Activated CD4-positive, alpha-beta T cell treated with anti-CD3 and anti-CD28 coated beads, Interleukin-2, amount 50 U/mL, for 48 hours (primary cell): ENCODE results near the gene SOX1.

Experiments
- DNase-seq, 2 experiments: peaks; one replicate each; pipeline ENCODE4 v3.0.0-alpha.2; 2020

The SOX1 gene

DNA sequence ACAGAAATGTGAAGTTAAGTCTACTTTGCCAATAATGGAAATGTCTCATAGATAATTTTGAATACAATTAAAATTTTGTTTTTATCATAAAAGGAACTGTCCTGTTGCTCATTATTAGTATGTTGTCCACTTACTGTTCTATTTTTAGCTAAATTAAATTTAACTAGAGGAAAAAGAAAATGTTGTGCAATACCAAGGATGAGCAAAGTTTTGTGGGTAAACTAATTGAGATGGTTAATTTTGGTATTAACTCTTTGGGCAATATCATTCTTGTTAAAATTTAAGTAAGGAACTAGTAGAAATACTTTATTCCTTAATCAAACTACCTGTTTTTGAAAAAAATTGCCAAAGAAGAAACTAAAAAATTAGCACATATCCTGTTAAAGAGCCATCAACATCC is 43.5 kb downstream of the SOX1 start:
- no peak for DNase-seq

GRCh38 chr13:112111239-112111857 is 44.4 kb downstream of the SOX1 start:
- DNase-seq = no peak

DNA sequence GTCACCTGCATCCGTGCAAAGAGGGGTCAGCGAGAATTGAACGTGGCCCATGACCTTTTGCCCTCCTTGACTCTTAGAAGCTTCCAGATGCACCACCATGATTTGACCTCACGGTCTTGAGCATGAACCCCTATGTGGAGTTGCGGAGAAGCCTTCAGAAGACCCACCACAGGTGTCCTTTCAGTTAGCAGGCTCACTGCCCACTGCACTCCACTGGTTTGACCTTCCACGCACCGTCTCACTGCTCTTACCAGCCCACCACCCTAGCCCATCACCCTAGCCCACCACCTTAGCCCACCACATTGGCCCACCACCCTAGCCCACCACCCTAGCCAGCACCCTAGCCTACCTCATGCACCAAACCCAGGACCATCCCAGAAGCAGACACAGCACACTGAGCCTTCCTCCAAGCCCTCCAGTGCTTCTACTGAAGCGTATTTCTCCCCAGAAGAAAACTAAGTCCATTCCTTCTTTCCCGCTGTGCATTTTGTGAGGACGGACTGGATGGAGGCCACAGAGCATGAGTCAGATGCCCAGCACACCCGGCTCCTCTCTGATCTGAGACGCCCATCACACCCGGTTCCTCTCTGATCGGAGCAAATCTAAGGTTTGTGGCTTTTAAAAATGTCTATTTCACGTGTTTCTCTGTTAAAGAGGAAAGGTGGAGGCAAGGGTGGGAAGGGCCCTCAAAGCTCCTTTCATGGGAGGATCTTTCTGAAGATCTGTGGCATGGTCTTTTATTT is 45.8 kb downstream of the SOX1 start:
- DNase-seq = no peak

- DNase-seq = no peak
These were observed 46.4 kb downstream of the SOX1 start for GRCh38 chr13:112113348-112113747.

GRCh38 chr13:112113851-112114250 is 46.9 kb downstream of the SOX1 start:
- no peak for DNase-seq

DNA sequence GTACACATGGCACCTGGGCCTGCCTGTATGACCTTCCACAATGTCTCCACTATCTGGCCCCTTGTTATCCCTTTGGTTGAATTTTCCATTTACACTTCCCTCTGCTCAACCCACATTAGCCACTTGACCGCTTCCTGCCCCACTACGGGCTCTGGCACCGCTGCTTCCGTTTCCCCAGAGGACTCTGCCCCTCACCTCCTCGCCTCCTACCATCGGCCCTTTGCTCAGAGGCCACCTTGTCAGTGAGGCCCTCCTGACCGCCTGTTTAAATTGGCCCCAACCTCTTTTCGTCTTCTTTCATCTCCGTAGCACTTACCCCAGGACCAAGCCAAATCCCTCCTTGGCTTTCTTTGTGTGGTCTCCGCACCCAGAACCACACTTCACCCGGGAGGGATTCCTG is 47.4 kb downstream of the SOX1 start:
- no peak for DNase-seq

GRCh38 chr13:112115403-112116091 is 48.6 kb downstream of the SOX1 start:
- DNase-seq = no peak

- no peak for DNase-seq
These were observed 49.4 kb downstream of the SOX1 start for GRCh38 chr13:112116187-112116950.

DNA sequence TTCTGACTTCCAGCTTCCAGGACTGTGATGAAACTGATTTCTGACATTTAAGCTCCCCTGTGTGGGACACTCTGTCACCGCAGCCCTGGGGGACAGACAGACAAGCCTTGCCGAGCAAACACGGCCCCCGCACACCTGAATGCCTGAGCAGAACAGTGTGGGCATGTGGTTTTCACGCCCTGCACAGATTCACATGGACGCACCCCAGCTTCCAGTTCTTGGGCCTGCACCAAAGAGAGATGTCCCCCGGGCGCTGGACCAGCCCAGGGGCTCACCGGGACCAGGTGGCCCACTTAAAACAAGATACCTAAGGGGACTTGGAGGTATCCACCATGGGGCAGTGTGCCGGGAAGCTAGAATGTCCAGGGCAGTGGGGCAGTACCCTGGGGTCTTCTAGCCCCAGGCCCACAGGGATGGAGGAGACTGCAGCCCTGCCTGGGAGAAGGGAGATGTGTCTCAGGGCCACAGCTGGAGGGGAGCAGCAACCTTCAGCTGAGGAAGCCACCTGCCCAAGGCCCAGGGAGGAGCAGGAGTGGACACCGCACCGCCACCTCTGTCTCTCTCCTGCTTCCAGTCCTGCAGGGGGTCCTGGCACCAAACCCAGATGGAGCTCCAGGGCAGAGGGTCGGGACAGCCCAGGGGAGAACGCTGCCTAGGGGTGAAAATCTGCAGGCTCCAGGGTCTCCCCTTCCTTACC is 50.5 kb downstream of the SOX1 start:
- DNase-seq = no peak

DNA sequence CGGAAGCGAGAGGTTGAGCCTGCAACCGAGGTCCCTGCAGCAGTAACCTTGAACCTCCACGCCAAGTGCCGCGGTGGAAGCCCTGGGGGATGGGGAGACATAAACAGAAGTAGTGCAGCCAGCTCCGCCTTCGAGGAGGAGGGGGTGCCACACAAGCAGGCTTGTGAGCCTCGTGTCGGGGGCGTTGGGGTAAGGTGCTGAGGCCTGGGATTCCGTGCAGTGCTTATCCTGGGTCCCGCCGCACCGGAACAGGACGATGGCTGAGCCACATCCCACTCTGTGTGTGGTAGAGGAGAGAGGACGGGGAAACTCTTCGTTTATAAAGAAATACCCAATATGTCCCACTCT is 51.0 kb downstream of the SOX1 start:
- no peak for DNase-seq

DNA sequence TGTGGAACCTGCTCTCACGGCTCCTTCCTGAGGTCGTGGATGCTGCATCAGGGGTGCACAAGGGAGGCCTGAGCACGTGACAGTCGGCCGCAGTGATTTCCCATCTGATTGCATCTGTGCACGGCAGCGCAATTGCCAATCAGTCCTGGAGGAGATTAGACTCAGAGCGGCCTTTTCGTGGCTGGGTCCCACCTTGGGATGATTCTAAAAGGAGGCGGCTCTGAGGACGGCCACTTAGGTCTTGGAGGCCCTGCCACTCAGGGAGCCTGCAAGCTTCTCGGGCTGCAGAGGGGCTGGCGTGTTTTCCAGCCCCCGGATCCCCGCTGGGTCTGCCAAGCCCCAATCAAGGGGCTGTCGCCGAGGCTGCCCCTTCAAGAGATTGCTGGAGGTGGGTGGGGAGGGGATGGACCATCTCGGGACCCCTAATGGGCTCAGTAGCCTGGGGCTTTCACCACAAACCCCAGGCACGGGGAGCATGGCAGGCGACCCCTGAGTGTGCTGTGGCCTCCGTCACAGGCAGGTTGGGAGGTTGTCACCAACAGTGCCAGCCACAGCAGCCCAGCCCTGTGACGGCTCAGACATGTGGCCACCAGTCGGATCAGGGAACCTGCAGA is 51.6 kb downstream of the SOX1 start:
- no peak for DNase-seq

- no peak for DNase-seq
These were observed 52.5 kb downstream of the SOX1 start for GRCh38 chr13:112119192-112120030.

- no peak for DNase-seq
These were observed 53.1 kb downstream of the SOX1 start for GRCh38 chr13:112120031-112120373.
